ENCODE data around the gene KIF4A.
"Not testable (repeated sequence)": the region's sequence is repeated elsewhere in the genome, so short reads cannot be mapped to it uniquely, and the experiment has no call there.

KIF4A gene

GRCh38 chrX:70289793-70290770 lies at the start of gene KIF4A, which contains the start of gene PDZD11:
Gene KIF4A, plus strand, starts transcription at chrX:70290104. Its CDS starts 355 bp downstream, at chrX:70290459.
Gene PDZD11, minus strand, starts transcription at chrX:70289927. Its CDS starts 586 bp downstream, at chrX:70289341.
- peak; percentile 95 for DNase-seq
- in situ Hi-C loops (cut with MboI; ENCODE audit: low pct_unique_long_range_greater_than_20kb, low sequenced_read_pairs): no loop called here

GRCh38 chrX:70240751-70241150 lies 49.2 kb upstream of the KIF4A start:
- in situ Hi-C loops (cut with MboI; ENCODE audit: low pct_unique_long_range_greater_than_20kb, low sequenced_read_pairs): no loop called here
- DNase-seq: no peak

GRCh38 chrX:70241501-70241900 lies 48.4 kb upstream of the KIF4A start:
- DNase-seq: no peak
- in situ Hi-C loops (cut with MboI; ENCODE audit: low pct_unique_long_range_greater_than_20kb, low sequenced_read_pairs): no loop called here

GRCh38 chrX:70243601-70244000 lies 46.3 kb upstream of the KIF4A start:
- DNase-seq; in situ Hi-C loops (cut with MboI; ENCODE audit: low pct_unique_long_range_greater_than_20kb, low sequenced_read_pairs): not testable (repeated sequence)

GRCh38 chrX:70244881-70245280 lies 45.0 kb upstream of the KIF4A start:
- DNase-seq: no peak
- in situ Hi-C loops (cut with MboI; ENCODE audit: low pct_unique_long_range_greater_than_20kb, low sequenced_read_pairs): no loop called here

- in situ Hi-C loops (cut with MboI; ENCODE audit: low pct_unique_long_range_greater_than_20kb, low sequenced_read_pairs): no loop called here
- DNase-seq: no peak
Observed at GRCh38 chrX:70247252-70247651, 42.7 kb upstream of the KIF4A start.

- DNase-seq: no peak
- in situ Hi-C loops (cut with MboI; ENCODE audit: low pct_unique_long_range_greater_than_20kb, low sequenced_read_pairs): no loop called here
Observed at GRCh38 chrX:70252491-70252890, 37.4 kb upstream of the KIF4A start.

GRCh38 chrX:70253377-70254062 lies 36.4 kb upstream of the KIF4A start:
- DNase-seq: no peak
- in situ Hi-C loops (cut with MboI; ENCODE audit: low pct_unique_long_range_greater_than_20kb, low sequenced_read_pairs): no loop called here

GRCh38 chrX:70254063-70254400 lies 35.9 kb upstream of the KIF4A start:
- in situ Hi-C loops (cut with MboI; ENCODE audit: low pct_unique_long_range_greater_than_20kb, low sequenced_read_pairs): no loop called here
- DNase-seq: no peak

GRCh38 chrX:70254909-70255308 lies 35.0 kb upstream of the KIF4A start:
- no peak for DNase-seq
- in situ Hi-C loops (cut with MboI; ENCODE audit: low pct_unique_long_range_greater_than_20kb, low sequenced_read_pairs): no loop called here

- in situ Hi-C loops (cut with MboI; ENCODE audit: low pct_unique_long_range_greater_than_20kb, low sequenced_read_pairs): no loop called here
- DNase-seq: no peak
Observed at GRCh38 chrX:70255452-70255851, 34.5 kb upstream of the KIF4A start.

GRCh38 chrX:70257423-70258288 lies 32.2 kb upstream of the KIF4A start:
- DNase-seq: no peak

GRCh38 chrX:70260104-70260503 lies 29.8 kb upstream of the KIF4A start, which contains the start of gene P2RY4:
Gene P2RY4, minus strand, starts transcription at chrX:70260204. Its CDS starts 580 bp downstream, at chrX:70259624.
- no peak for DNase-seq
- in situ Hi-C loops (cut with MboI; ENCODE audit: low pct_unique_long_range_greater_than_20kb, low sequenced_read_pairs): no loop called here

More at GRCh38 chrX:70257423-70258288, 32.2 kb upstream of the KIF4A start:
- in situ Hi-C loops (cut with MboI; ENCODE audit: low pct_unique_long_range_greater_than_20kb, low sequenced_read_pairs): no loop called here

- in situ Hi-C loops (cut with MboI; ENCODE audit: low pct_unique_long_range_greater_than_20kb, low sequenced_read_pairs): no loop called here
Observed at GRCh38 chrX:70262952-70263567, 26.8 kb upstream of the KIF4A start.

GRCh38 chrX:70264784-70265183 lies 25.1 kb upstream of the KIF4A start:
- DNase-seq: peak; percentile 5
- in situ Hi-C loops (cut with MboI; ENCODE audit: low pct_unique_long_range_greater_than_20kb, low sequenced_read_pairs): no loop called here

More at GRCh38 chrX:70262952-70263567, 26.8 kb upstream of the KIF4A start:
- peak; percentile 68 for DNase-seq

GRCh38 chrX:70268034-70268433 lies 21.9 kb upstream of the KIF4A start, which contains the start of gene ARR3:
Gene ARR3, plus strand, starts transcription at chrX:70268334. Its CDS starts 1,052 bp downstream, at chrX:70269386.
- DNase-seq: no peak
- in situ Hi-C loops (cut with MboI; ENCODE audit: low pct_unique_long_range_greater_than_20kb, low sequenced_read_pairs): no loop called here

- in situ Hi-C loops (cut with MboI; ENCODE audit: low pct_unique_long_range_greater_than_20kb, low sequenced_read_pairs): not testable (repeated sequence)
- peak; percentile 9 for DNase-seq
Observed at GRCh38 chrX:70274029-70274428, 15.9 kb upstream of the KIF4A start.

GRCh38 chrX:70279081-70279480 lies 10.8 kb upstream of the KIF4A start:
- in situ Hi-C loops (cut with MboI; ENCODE audit: low pct_unique_long_range_greater_than_20kb, low sequenced_read_pairs): no loop called here
- no peak for DNase-seq

GRCh38 chrX:70280573-70280972 lies 9.3 kb upstream of the KIF4A start:
- no peak for DNase-seq
- in situ Hi-C loops (cut with MboI; ENCODE audit: low pct_unique_long_range_greater_than_20kb, low sequenced_read_pairs): no loop called here
